Parathyroid adenoma (tissue), 2 donors: ENCODE data around the gene C2CD2L.

Source experiments
- H2AFZ ChIP-seq: fragments of 300-600 bp; sonication (generic); one replicate; pipeline ENCODE4 v1.7.0; 2017; ENCODE audit warnings: antibody characterized with exemption, mild to moderate bottlenecking
- H3K27ac ChIP-seq: fragments of 300-600 bp; sonication (generic); one replicate; pipeline ENCODE4 v1.7.0; 2017
- H3K27me3 ChIP-seq: fragments of 300-600 bp; sonication (generic); one replicate; pipeline ENCODE4 v1.7.0; 2017; ENCODE audit warnings: low read length; ENCODE audit not compliant: control insufficient read depth, insufficient read depth
- H3K36me3 ChIP-seq: fragments of 300-600 bp; sonication (generic); one replicate; pipeline ENCODE4 v1.7.0; 2017; ENCODE audit warnings: low read length; ENCODE audit not compliant: control insufficient read depth, insufficient read depth
- H3K4me1 ChIP-seq: fragments of 300-600 bp; sonication (generic); one replicate; pipeline ENCODE4 v1.7.0; 2017; ENCODE audit warnings: control low read depth
- H3K4me2 ChIP-seq: fragments of 300-600 bp; sonication (generic); one replicate; pipeline ENCODE4 v1.7.0; 2017; ENCODE audit warnings: low read length
- H3K4me3 ChIP-seq: fragments of 300-600 bp; sonication (generic); one replicate; pipeline ENCODE4 v1.7.0; 2017; ENCODE audit warnings: low read depth, low read length
- H3K79me2 ChIP-seq: fragments of 300-600 bp; sonication (generic); one replicate; pipeline ENCODE4 v1.7.0; 2017; ENCODE audit warnings: control low read depth
- H3K9ac ChIP-seq: fragments of 300-600 bp; sonication (generic); one replicate; pipeline ENCODE4 v1.7.0; 2017; ENCODE audit warnings: mild to moderate bottlenecking
- H3K9me3 ChIP-seq: fragments of 300-600 bp; sonication (generic); one replicate; pipeline ENCODE4 v1.7.0; 2017; ENCODE audit warnings: low read length; ENCODE audit not compliant: control insufficient read depth
- TF ChIP-seq, protein P1 (sequence below): fragments of 300-600 bp; sonication (generic); IDR thresholded peaks from one replicate; pipeline ENCODE4 v1.7.0; 2017; ENCODE audit warnings: antibody characterized with exemption, mild to moderate bottlenecking
- donor health status: primary hyperparathyroidism.

C2CD2L gene

DNA sequence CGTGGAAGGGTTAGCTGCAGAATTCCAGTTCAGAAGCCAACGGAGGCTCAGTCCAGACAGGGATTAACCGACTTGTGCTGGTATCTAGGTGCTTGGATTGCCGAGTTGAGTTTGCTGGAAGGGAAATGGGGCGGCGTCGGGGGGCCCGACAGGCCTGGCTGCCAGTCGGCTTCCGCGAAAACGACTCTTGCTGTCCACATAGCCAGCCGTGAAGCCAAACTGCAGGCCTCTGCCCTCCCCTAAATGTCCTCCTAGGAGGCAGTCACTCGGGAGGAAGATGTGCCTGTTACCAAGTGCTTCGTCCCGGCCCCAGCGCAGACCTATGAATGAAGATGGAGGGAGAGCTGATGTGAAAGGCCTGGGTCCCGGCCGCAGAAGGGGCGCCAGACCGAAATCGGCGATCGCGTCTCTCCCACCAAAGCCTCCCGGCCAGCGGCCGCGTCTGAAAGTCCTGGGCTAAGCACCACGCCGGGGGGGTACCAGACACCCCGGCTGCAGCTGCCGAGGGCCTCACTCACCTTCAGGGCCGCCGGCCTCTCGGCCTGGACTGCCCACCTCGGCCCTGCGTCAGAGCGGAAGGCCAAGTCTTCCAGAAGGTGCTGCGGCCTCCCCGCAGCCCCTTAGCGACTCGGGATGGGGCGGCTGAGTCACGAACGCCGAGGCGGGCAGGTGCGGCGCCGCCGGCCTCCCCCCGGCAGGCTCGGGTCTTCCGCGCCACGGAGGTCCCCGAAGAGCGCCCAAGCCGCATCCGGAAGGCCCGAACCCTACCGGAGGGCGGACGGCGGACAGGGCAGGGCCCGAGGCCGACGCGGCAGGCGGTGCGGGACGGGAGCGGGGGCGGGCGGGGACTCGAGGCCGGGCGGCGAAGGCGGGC lies 13.0 kb upstream of the C2CD2L start:
- Histone ChIP-seq H3K4me3 (peak overlapping the region; percentile 77), H3K79me2 (no peaks in the 10 kb centered on the region), H3K4me1 (peaks cover 7% of the 10 kb centered on the region), H3K27me3 (no peaks in the 10 kb centered on the region), H3K9ac (peak overlapping the region; percentile 46), H3K36me3 (no peaks in the 10 kb centered on the region), H2AFZ (peak overlapping the region; percentile 82), H3K4me2 (peak overlapping the region; percentile 96), H3K9me3 (no peaks in the 10 kb centered on the region), H3K27ac (peak overlapping the region; percentile 78)
- TF ChIP-seq, protein P1, sequence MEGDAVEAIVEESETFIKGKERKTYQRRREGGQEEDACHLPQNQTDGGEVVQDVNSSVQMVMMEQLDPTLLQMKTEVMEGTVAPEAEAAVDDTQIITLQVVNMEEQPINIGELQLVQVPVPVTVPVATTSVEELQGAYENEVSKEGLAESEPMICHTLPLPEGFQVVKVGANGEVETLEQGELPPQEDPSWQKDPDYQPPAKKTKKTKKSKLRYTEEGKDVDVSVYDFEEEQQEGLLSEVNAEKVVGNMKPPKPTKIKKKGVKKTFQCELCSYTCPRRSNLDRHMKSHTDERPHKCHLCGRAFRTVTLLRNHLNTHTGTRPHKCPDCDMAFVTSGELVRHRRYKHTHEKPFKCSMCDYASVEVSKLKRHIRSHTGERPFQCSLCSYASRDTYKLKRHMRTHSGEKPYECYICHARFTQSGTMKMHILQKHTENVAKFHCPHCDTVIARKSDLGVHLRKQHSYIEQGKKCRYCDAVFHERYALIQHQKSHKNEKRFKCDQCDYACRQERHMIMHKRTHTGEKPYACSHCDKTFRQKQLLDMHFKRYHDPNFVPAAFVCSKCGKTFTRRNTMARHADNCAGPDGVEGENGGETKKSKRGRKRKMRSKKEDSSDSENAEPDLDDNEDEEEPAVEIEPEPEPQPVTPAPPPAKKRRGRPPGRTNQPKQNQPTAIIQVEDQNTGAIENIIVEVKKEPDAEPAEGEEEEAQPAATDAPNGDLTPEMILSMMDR: no peak

DNA sequence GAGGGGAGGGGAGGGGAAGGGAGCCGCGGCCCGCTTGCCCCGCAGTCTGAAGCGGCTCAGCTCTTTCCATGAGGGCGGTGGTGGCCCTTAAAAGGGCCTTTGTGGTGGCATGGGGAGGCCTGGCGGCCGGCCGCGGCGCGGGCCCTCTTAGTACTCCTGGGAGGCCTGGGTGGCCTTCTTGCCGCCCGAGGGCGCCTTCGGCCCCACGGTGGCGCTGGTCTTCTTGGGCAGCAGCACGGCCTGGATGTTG lies 12.4 kb upstream of the C2CD2L start:
- no peaks in the 10 kb centered on the region for H3K27me3 ChIP-seq
- TF ChIP-seq, protein P1: peak; percentile 52
- no peaks in the 10 kb centered on the region for H3K36me3 ChIP-seq
- H3K4me2 ChIP-seq: peak overlapping the region; percentile 96
- peak overlapping the region; percentile 46 for H3K9ac ChIP-seq
- peak overlapping the region; percentile 77 for H3K4me3 ChIP-seq
- H3K9me3 ChIP-seq: no peaks in the 10 kb centered on the region
- H3K79me2 ChIP-seq: no peaks in the 10 kb centered on the region
- peak overlapping the region; percentile 82 for H2AFZ ChIP-seq
- peaks cover 7% of the 10 kb centered on the region for H3K4me1 ChIP-seq
- peak overlapping the region; percentile 78 for H3K27ac ChIP-seq

DNA sequence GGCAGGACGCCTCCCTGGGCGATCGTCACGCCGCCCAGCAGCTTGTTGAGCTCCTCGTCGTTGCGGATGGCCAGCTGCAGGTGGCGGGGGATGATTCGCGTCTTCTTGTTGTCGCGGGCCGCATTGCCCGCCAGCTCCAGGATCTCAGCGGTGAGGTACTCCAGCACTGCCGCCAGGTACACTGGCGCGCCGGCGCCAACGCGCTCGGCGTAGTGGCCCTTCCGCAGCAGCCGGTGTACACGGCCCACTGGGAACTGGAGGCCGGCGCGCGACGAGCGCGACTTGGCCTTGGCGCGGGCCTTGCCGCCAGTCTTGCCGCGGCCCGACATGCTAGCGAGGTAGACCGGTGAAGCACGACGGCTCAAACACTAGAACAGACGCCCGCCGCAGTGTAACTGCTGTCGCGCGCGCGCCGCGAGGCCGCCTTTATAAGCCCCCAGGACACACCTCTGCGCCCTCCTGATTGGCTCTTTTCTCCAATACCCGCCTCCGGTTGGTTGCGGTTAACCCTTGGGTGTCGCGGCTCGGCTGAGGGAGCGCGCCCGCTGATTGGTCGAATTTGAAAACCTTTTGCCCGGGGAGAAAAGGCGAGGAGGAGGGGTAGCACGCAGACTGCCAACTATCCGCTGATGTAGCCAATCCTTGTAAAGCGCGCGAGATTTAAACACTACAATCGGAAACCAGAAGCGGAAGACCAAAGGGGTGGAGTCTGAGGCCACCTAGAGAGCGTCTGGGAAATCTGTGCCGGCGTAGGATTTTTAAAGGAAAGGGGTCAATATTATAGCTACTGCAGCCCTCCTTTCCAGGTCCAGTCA lies 11.9 kb upstream of the C2CD2L start:
- TF ChIP-seq, protein P1: peak; percentile 12
- Histone ChIP-seq H3K79me2 (no peaks in the 10 kb centered on the region), H3K27ac (peak overlapping the region; percentile 78), H3K4me3 (peak overlapping the region; percentile 77), H3K27me3 (no peaks in the 10 kb centered on the region), H3K4me2 (peak overlapping the region; percentile 96), H3K36me3 (no peaks in the 10 kb centered on the region), H2AFZ (peak overlapping the region; percentile 82), H3K9ac (no peak overlapping the region), H3K4me1 (peaks cover 7% of the 10 kb centered on the region), H3K9me3 (no peaks in the 10 kb centered on the region)

DNA sequence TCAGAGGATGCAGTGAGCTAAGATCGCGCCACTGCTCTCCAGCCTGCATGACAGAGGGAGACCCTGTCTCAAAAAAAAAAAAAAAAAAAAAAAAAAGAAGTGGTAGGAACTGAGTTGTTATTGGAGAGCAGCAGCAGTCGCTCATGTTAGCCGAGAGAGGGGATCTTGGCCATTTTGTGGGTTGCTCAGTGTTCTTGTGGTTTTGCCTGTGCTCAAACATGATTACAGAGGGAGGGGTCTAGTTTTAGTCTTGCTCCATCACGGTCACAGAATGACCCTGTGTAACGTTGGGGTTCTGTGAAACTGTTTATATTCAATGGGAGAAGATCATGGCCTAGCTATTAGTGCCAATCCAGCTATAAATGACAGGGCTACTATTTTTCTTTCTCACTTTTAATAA lies 7.4 kb upstream of the C2CD2L start:
- H3K4me3 ChIP-seq: no peak overlapping the region
- H2AFZ ChIP-seq: no peak overlapping the region
- H3K79me2 ChIP-seq: no peaks in the 10 kb centered on the region
- no peak overlapping the region for H3K9ac ChIP-seq
- no peak overlapping the region for H3K27ac ChIP-seq
- H3K27me3 ChIP-seq: no peaks in the 10 kb centered on the region
- peaks cover 4% of the 10 kb centered on the region for H3K4me1 ChIP-seq
- TF ChIP-seq, protein P1: no peak
- H3K36me3 ChIP-seq: no peaks in the 10 kb centered on the region
- H3K4me2 ChIP-seq: no peak overlapping the region
- no peaks in the 10 kb centered on the region for H3K9me3 ChIP-seq
